NCI-H1417 (cell line): ENCODE results near the gene EFCAB8.
"Not testable (repeated sequence)": the region's sequence is repeated elsewhere in the genome, so short reads cannot be mapped to it uniquely, and the experiment has no call there.

Experiments
- DNase-seq, 3 experiments: peaks; one replicate each; lab custom pipeline; 2025; lab: John Stamatoyannopoulos, UW

Gene EFCAB8

GRCh38 chr20:32841174-32841573 is 17.5 kb upstream of the EFCAB8 start:
- DNase-seq = no peak

DNA sequence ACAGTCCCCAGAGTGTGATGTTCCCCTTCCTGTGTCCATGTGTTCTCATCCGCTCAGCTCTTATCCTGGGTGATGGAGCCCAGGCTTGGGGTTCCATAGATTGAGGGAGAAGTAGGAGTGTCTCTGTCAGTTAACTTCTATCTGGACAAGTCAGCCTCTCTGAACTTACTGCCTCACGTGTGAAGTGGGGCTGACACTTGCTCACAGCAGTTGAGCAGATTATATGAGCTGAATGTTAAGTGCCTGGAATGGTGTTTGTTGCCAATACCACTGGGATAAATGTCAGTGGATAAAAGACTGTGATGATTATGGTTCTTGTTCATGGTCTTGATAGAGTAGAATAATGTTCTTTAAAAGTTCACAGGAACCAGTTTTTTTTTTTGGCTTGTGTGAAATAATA is 17.1 kb upstream of the EFCAB8 start:
- no peak for DNase-seq

GRCh38 chr20:32842688-32843524 is 15.8 kb upstream of the EFCAB8 start:
- DNase-seq = no peak

DNA sequence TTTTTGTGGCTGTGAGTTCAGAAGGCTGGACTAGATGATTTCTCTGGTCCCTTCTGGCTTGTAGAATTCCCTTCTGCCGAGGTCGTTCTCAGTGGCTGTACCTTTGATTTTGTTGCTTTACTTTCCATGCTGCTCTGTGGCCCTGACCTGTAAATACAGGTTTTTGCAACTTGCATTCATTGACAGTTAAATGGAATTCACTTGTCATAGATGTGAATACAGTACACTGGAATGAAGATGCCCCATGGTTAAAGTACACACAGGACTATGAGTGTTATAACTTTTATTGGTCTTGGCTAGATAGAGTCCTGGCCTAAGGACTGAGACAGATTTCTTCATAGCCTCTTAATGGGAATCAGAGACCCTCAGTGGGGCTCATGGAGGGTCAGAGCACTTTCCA is 12.9 kb upstream of the EFCAB8 start:
- no peak for DNase-seq

- DNase-seq = no peak
Observed at GRCh38 chr20:32846852-32847251, 11.9 kb upstream of the EFCAB8 start.

- no peak for DNase-seq
Observed at GRCh38 chr20:32847964-32848363, 10.8 kb upstream of the EFCAB8 start.

- no peak for DNase-seq
Observed at GRCh38 chr20:32848846-32849245, 9.9 kb upstream of the EFCAB8 start.

- DNase-seq = no peak
Observed at GRCh38 chr20:32849577-32849976, 9.1 kb upstream of the EFCAB8 start.

GRCh38 chr20:32855387-32855786 is 3.3 kb upstream of the EFCAB8 start:
- no peak for DNase-seq

- no peak for DNase-seq
Observed at GRCh38 chr20:32858189-32858588, 534 bp upstream of the EFCAB8 start.

GRCh38 chr20:32861446-32861845 is 2.7 kb downstream of the EFCAB8 start:
- no peak for DNase-seq

GRCh38 chr20:32869562-32869961 is 10.8 kb downstream of the EFCAB8 start:
- no peak for DNase-seq

DNA sequence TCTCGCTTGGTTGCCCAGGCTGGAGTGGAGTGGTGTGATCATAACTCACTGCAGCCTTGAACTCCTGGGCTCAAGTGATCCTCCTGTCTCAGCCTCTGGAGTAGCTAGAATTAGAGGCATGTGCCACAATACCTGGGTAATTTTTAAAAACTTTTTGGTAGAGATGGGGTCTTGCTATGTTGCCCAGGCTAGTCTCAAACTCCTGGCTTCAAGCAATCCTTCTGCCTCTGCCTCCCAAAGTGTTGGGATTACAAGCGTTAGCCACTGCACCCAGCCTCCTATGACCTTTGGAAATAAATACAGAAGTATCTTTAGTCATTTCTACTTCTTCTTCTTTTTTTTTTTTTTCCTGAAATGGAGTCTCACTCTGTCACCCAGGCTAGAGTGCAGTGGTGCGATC is 11.8 kb downstream of the EFCAB8 start:
- DNase-seq = not testable (repeated sequence)

DNA sequence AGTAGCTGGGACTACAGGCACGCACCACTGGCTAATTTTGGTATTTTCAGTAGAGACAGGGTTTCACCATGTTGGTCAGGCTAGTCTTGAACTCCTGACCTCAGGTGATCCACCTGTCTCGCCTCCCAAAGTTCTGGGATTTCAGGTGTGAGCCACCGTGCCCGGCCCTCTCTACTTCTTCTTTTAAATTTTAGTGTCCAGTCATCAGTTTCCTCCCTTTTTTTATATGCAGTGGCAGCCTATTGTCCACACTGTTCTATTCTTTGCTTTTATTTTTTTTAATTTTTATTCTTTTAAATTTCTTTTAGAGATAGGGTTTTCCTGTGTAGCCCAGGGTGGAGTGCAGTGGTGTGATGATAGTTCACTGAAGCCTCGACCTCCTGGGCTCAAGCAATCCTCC is 12.3 kb downstream of the EFCAB8 start:
- no peak for DNase-seq

DNA sequence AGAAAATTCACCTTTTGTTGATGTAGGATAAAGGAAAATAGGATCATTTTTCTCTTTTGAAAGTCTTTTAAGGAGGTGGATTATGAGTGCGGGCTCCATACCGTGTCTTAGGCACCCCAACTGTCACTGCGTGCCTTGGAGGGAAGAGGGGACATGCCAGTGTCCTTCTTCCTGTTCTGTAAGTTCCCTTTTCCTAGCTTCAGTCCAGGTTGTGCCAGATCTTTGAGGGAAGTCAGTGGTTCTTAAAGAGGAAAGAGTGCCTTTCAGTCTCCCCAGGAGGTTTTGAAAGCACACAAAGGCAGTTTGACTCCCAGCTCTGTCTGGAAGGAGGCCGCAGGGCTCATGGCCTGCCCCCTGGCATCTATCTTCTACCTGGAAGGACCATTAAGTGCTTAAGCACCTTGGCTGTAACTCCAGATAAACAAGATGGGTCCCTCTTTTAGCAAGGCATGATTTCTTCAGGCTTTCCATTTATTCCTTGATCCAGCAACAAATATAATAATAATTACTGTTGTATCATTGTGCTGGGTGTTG is 13.0 kb downstream of the EFCAB8 start:
- DNase-seq = no peak

DNA sequence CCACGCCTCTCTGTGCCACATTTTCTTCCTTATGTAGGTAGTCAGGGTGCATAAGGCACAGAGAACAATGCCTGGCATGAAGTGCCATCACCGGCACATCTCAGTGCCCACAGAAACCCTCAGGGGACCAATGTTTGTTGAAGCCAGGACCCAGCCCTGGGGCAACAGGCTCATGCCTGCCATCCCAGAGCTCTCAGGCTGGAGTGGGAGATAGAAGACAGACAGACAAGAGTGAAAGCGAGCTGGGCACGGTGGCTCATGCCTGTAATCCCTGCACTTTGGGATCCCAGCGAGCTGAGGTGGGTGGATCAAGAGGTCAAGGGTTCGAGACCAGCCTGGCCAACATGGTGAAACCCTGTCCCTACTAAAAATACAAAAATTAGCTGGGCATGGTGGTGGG is 13.5 kb downstream of the EFCAB8 start:
- no peak for DNase-seq

GRCh38 chr20:32875673-32876072 is 16.9 kb downstream of the EFCAB8 start:
- DNase-seq = no peak

GRCh38 chr20:32877507-32877906 is 18.8 kb downstream of the EFCAB8 start:
- no peak for DNase-seq

- DNase-seq = no peak
Observed at GRCh38 chr20:32878820-32879219, 20.1 kb downstream of the EFCAB8 start.

DNA sequence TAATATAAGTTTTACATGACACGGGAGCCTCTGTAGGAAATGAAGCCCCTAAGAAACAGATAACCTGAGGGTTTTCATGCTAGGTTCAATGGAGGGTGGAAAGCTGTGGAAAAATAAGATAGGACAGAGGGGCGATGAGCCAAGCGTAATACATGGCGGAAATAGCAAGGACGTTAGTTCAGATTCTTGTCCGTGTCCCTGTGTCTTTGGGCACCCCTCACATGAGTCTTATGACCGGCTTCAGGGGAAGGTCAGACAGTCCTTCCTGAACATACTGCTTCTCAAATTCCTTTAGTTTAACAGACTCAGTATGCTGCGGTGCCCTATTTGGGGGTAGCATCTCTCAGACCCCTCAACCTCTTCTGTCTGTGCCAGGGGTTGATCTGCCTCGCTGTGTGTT is 20.8 kb downstream of the EFCAB8 start:
- DNase-seq = no peak

DNA sequence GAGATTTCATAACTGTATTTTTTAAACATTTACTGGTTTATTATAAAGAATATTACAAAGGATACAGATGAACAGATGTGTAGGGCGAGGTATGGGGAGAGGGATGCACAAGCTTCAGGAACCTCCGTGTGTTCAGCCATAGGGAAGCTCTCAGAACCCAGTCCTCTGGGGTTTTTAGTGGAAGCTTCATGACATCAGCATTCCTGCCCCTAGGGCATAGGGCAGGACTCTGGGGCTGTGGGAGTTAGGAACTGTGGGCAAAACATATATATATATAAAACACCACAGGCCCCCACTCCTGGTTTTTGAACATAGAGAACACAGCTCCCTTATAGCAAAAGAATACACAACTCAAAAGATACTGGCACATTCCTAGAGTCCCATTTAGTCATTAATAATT is 21.9 kb downstream of the EFCAB8 start:
- DNase-seq = no peak

GRCh38 chr20:32883081-32883480 is 24.4 kb downstream of the EFCAB8 start:
- no peak for DNase-seq

- no peak for DNase-seq
Observed at GRCh38 chr20:32885185-32885584, 26.5 kb downstream of the EFCAB8 start.

GRCh38 chr20:32885952-32886351 is 27.2 kb downstream of the EFCAB8 start:
- no peak for DNase-seq
